ENCODE measurements around the gene PAK5. TPM values are rescaled to one million over a fixed set of nuclear protein-coding genes. Genes with fewer than 3 reads are reported as not detected.

The PAK5 gene
- total and polyA plus RNA-seq, 9 of the 15 experiments (the other 6 are each of a cell fraction or from before 2014, with no cell fraction given), result not detected

DNA sequence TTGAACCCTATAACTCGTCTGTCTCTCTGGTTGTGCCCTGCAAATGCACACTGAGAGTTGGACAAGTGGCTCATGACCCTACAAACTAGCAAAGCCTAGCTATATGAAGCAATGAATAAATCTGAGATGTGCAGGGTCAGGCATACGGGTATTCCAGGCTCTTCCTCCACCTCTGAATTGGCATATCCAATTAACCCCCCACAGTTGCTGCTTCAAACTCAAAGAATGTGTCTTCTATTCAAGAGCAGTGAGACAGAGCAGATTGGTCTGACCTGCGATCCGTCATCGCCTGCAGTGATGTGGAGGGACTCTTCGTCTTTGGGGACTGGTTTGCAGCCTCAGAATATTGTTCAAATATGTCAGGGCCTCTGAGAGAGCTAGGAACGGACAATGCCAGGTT, 264.7 kb downstream of the PAK5 start (continued):
- TF ChIP-seq, protein P1, sequence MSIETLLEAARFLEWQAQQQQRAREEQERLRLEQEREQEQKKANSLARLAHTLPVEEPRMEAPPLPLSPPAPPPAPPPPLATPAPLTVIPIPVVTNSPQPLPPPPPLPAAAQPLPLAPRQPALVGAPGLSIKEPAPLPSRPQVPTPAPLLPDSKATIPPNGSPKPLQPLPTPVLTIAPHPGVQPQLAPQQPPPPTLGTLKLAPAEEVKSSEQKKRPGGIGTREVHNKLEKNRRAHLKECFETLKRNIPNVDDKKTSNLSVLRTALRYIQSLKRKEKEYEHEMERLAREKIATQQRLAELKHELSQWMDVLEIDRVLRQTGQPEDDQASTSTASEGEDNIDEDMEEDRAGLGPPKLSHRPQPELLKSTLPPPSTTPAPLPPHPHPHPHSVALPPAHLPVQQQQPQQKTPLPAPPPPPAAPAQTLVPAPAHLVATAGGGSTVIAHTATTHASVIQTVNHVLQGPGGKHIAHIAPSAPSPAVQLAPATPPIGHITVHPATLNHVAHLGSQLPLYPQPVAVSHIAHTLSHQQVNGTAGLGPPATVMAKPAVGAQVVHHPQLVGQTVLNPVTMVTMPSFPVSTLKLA (conservative IDR thresholded peaks at IDR 0.05), result no peak
- TF ChIP-seq, protein P2, sequence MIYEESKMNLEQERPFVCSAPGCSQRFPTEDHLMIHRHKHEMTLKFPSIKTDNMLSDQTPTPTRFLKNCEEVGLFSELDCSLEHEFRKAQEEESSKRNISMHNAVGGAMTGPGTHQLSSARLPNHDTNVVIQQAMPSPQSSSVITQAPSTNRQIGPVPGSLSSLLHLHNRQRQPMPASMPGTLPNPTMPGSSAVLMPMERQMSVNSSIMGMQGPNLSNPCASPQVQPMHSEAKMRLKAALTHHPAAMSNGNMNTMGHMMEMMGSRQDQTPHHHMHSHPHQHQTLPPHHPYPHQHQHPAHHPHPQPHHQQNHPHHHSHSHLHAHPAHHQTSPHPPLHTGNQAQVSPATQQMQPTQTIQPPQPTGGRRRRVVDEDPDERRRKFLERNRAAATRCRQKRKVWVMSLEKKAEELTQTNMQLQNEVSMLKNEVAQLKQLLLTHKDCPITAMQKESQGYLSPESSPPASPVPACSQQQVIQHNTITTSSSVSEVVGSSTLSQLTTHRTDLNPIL (CRISPR knock-in tag; IDR thresholded peaks at IDR 0.05), result no peak

DNA sequence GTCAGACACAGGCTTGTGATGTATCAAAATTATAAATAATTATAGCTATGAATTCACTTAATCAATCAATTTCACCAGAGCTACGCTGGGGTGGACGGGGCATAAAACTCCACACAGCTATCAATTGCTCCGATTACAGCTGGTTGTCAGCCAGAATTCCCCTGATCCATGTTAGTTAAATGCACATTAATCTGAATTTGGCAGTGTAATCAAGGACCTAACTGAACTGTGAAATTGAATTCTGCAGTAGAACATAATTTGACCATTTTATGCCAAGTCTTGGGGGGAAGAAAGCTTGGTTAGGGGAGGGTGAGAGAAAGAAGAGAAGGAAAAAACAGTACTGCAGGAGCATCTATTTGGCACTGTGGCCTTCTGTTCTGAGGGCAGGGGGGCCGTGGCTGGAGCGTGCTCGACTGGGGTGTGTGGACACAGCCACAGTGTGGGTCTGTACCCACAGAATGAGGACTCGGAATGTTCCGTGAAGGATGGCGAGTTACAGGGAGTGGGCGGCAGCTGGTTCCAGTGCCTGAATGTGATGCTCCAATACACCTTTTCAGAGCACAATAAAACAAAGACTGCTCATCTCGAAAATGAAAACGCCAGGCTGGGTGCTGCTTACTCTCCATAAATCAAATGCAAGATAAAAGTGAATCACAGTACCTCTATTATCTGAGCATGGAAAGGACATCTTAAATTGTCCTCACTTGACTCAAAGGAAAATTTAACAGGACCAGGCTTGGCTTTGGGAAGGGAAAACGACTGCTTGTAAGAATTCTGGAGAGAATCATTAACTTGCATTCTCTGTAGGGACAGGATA, 265.3 kb downstream of the PAK5 start:
- H3K36me3 ChIP-seq (ENCODE audit: control insufficient read depth, insufficient read depth, low read length), result no peaks in the 10 kb centered on the region
- intact Hi-C loops (cut with micrococcal nuclease) (no loop called here), in situ Hi-C loops (cut with MboI) (no loop called here)
- no peaks in the 10 kb centered on the region for H3K9me3 ChIP-seq (replicated peaks; ENCODE audit: control insufficient read depth, insufficient read depth, low read depth, low read length)
- WGBS (ENCODE audit: insufficient coverage, low coverage, missing lambda C conversion rate), result 3% methylated on average over 12 of the region's 13 CpGs
- no peak for FAIRE-seq
- no peaks in the 10 kb centered on the region for H3K9me1 ChIP-seq (ENCODE audit: control insufficient read depth, insufficient read depth, low read length)
- H3K9ac ChIP-seq (ENCODE audit: insufficient read depth in 1 of 2, low read depth in 2 of 2, low read length in 2 of 2), result no peak overlapping the region
- no peak overlapping the region for H2AFZ ChIP-seq (ENCODE audit: low read depth, low read length)
- ATAC-seq, result no peak
- DNase-seq (ENCODE audit: extremely low read depth in 1 of 4, low spot score in 3 of 4), result no peak
- H3K4me2 ChIP-seq (ENCODE audit: insufficient read depth, low read length), result no peak overlapping the region
- H4K20me1 ChIP-seq (replicated peaks; ENCODE audit: control insufficient read depth, insufficient read depth, low read length), result no peaks in the 10 kb centered on the region
- no peaks in the 10 kb centered on the region for H3K27me3 ChIP-seq (ENCODE audit: control insufficient read depth in 2 of 2, insufficient read depth in 2 of 2, low read length in 2 of 2)
- TF ChIP-seq, protein P3, sequence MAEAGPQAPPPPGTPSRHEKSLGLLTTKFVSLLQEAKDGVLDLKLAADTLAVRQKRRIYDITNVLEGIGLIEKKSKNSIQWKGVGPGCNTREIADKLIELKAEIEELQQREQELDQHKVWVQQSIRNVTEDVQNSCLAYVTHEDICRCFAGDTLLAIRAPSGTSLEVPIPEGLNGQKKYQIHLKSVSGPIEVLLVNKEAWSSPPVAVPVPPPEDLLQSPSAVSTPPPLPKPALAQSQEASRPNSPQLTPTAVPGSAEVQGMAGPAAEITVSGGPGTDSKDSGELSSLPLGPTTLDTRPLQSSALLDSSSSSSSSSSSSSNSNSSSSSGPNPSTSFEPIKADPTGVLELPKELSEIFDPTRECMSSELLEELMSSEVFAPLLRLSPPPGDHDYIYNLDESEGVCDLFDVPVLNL (CRISPR knock-in tag; IDR thresholded peaks at IDR 0.05; ENCODE audit: low read depth), result no peak
- TF ChIP-seq LCOR (CRISPR knock-in tag; IDR thresholded peaks at IDR 0.05) (no peak), MTF1 (CRISPR knock-in tag; IDR thresholded peaks at IDR 0.05; ENCODE audit: borderline replicate concordance) (no peak), HNRNPLL (IDR thresholded peaks at IDR 0.05; ENCODE audit: low read depth, low read length, poor library complexity, severe bottlenecking) (no peak), CEBPB (tag; IDR thresholded peaks at IDR 0.05) (no peak), KAT2B (IDR thresholded peaks at IDR 0.05; ENCODE audit: low read depth, low read length) (no peak), CHD2 (IDR thresholded peaks at IDR 0.05; ENCODE audit: low read depth, low read length) (no peak), POLR2G (IDR thresholded peaks at IDR 0.05; ENCODE audit: low read depth, low read length) (no peak), ATF1 (CRISPR knock-in tag; IDR thresholded peaks at IDR 0.05) (no peak), ATF1 (tag; IDR thresholded peaks at IDR 0.05) (no peak), FOXP1 (CRISPR knock-in tag; IDR thresholded peaks at IDR 0.05) (no peak), SIN3B (IDR thresholded peaks at IDR 0.05; ENCODE audit: low read depth) (no peak)
- BruUV-seq (replicated peaks), result no TSS peak
- CTCF ChIA-PET (ENCODE audit: low intra/inter-chr PET ratio), result no interaction called here
- H3K4me1 ChIP-seq (replicated peaks in 1 of 2; ENCODE audit: control insufficient read depth in 2 of 2, insufficient read depth in 2 of 2, low read length in 2 of 2), result no peaks in the 10 kb centered on the region
- POLR2A ChIA-PET, result no interaction called here
- H3K4me3 ChIP-seq, result no peak overlapping the region
- no peak overlapping the region for H3K27ac ChIP-seq (ENCODE audit: extremely low read depth, low read depth, low read length)
- no peaks in the 10 kb centered on the region for H3K79me2 ChIP-seq (ENCODE audit: control insufficient read depth, insufficient read depth, low read length)
